Measurements from ENCODE around the gene CRYGB.

DNA sequence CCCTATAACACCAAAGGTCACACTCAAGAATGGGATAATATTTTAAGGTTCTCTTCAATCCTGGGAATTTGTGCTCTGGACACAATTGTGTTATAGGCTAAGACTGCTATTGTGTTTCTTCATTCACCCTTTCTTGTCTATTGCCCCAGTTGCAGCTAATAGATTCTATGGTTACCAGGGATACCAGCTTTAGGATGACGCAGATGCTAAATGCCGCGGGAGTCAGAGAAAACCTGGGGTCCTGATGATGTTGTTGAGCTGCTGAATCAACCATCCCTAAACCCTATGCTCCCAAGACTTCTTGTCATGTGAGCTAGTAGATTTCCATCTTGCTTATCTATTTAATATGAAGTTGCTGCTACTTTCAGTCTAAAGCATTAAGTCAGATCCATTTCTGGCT is 27.0 kb downstream of the CRYGB start:
- TF ChIP-seq CTCF (IDR thresholded peaks at IDR 0.05 in 2 of 3, conservative IDR thresholded peaks at IDR 0.05 in 1 of 3; ENCODE audit: borderline replicate concordance in 1 of 3, insufficient read depth in 1 of 3, low read depth in 2 of 3, low read length in 2 of 3) (no peak), POLR2AphosphoS5 (IDR thresholded peaks at IDR 0.05; ENCODE audit: low read depth, low read length) (no peak), REST (IDR thresholded peaks at IDR 0.05; ENCODE audit: low read depth) (no peak), POLR2A (IDR thresholded peaks at IDR 0.05; ENCODE audit: borderline replicate concordance, extremely low read depth, insufficient read depth, insufficient read length) (no peak), SP1 (IDR thresholded peaks at IDR 0.05; ENCODE audit: low read depth) (no peak), EZH2 (IDR thresholded peaks at IDR 0.05) (no peak), TCF7L2 (IDR thresholded peaks at IDR 0.05; ENCODE audit: borderline replicate concordance, extremely low read depth, insufficient read depth, insufficient read length) (no peak), ZBTB33 (IDR thresholded peaks at IDR 0.05; ENCODE audit: extremely low read depth, insufficient replicate concordance, low read length) (no peak), FOSL1 (IDR thresholded peaks at IDR 0.05; ENCODE audit: low read depth) (no peak)
